IMR-90 (cell line): ENCODE results near the gene BAZ2B.

Experiments
- BHLHE40 ChIP-seq: fragments of 150-350 bp; IDR thresholded peaks from 2 replicates; pipeline ENCODE4 v1.6.1; 2016; ENCODE audit warnings: mild to moderate bottlenecking, low read depth, low read length
- CEBPB ChIP-seq: IDR thresholded peaks from 2 replicates; pipeline ENCODE4 v1.6.1; 2012; ENCODE audit warnings: low read depth, low read length, improper control_type of control experiment
- CTCF ChIP-seq: conservative IDR thresholded peaks from 2 replicates; pipeline ENCODE4 v1.5.1; 2012; ENCODE audit warnings: mild to moderate bottlenecking, low read depth, low read length, improper control_type of control experiment
- FOS ChIP-seq: fragments of 150-350 bp; IDR thresholded peaks from 2 replicates; pipeline ENCODE4 v1.6.1; 2016; ENCODE audit warnings: low read depth, low read length
- MAFK ChIP-seq: IDR thresholded peaks from 2 replicates; pipeline ENCODE4 v1.6.1; 2012; ENCODE audit warnings: low read depth, low read length, improper control_type of control experiment
- MAZ ChIP-seq: IDR thresholded peaks from 2 replicates; pipeline ENCODE4 v1.6.1; 2012; ENCODE audit warnings: low read depth, mild to moderate bottlenecking, low read length, improper control_type of control experiment, moderate library complexity, borderline replicate concordance
- MXI1 ChIP-seq: IDR thresholded peaks from 2 replicates; pipeline ENCODE4 v1.6.1; 2012; ENCODE audit warnings: low read depth, mild to moderate bottlenecking, low read length, moderate library complexity, borderline replicate concordance
- POLR2A ChIP-seq: IDR thresholded peaks from 2 replicates; pipeline ENCODE4 v1.6.1; 2012; ENCODE audit warnings: mild to moderate bottlenecking, low read depth, low read length
- RCOR1 ChIP-seq: IDR thresholded peaks from 2 replicates; pipeline ENCODE4 v1.6.1; 2012; ENCODE audit warnings: mild to moderate bottlenecking, low read length, improper control_type of control experiment; ENCODE audit not compliant: insufficient replicate concordance
- RFX5 ChIP-seq: IDR thresholded peaks from 2 replicates; pipeline ENCODE4 v1.8.0; 2012; ENCODE audit warnings: low read depth, mild to moderate bottlenecking, low read length, moderate library complexity
- SMC3 ChIP-seq: fragments of 150-350 bp; IDR thresholded peaks from 2 replicates; pipeline ENCODE4 v1.6.1; 2016; ENCODE audit warnings: low read depth, mild to moderate bottlenecking, antibody characterized with exemption, low read length, moderate library complexity
- USF2 ChIP-seq: fragments of 150-350 bp; IDR thresholded peaks from 2 replicates; pipeline ENCODE4 v1.6.1; 2017; ENCODE audit warnings: mild to moderate bottlenecking, antibody characterized with exemption, low read length, low read depth

GRCh38 chr2:159450180-159450579 lies 166.2 kb downstream of the BAZ2B start:
- TF ChIP-seq CTCF (no peak), POLR2A (no peak), USF2 (no peak), MAZ (no peak), RCOR1 (no peak), SMC3 (no peak), MXI1 (no peak), MAFK (no peak), BHLHE40 (no peak), FOS (no peak), CEBPB (no peak), RFX5 (no peak)
